Activated naive CD8-positive, alpha-beta T cell treated with anti-CD3 and anti-CD28 coated beads, Interleukin-2, amount 50 U/mL, for 16 hours (primary cell): ENCODE measurements around the gene TAGLN2.

Experiments
- DNase-seq: peaks from one replicate; pipeline ENCODE4 v3.0.0-alpha.2; 2020; ENCODE audit warnings: low read depth, low spot score

Gene TAGLN2

DNA sequence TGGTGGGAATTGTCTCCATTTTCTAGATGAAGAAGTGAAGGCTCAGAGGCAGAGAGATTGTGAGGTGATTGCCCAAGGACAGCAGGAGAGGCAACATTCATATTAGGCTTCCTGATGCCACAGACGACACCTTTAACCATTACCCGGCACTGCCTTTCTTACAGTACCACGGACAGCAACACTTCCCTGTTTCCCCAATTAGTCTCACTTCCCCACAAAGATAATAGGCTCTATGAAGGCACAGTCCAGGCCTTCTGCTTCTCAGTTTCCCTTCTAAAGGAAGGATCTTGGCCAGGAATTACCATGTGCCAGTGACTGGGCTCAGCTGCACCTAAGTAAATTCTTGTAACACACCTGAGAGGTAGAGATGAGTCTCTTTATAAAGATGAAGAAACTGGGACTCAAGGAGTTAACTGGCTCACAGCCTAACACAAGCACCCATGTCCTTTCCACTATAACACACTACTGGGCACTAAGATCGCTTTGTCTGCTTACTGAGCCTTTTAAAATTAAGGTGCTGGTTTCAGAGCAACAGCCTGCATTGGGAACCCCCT, 10.5 kb upstream of the TAGLN2 start:
- DNase-seq = no peak

DNA sequence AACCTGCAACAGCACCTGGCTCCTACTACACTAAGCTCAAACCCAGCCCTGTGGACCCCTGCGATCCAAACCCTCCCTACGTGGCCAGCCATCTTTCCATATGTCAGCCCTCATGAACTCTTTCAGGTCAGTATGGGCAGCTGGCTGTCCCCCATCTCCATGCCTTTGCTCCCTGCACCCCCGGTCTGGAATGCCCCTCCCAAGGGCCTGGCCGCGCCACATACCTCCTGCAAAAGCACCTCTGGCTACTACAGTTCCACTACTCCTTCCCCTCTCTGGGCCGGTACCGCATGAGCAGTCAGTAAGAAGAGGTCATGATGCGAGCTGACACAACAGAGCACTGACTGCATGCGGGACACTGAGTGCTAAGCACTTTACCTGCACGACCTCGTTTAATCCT, 10.0 kb upstream of the TAGLN2 start:
- no peak for DNase-seq

DNA sequence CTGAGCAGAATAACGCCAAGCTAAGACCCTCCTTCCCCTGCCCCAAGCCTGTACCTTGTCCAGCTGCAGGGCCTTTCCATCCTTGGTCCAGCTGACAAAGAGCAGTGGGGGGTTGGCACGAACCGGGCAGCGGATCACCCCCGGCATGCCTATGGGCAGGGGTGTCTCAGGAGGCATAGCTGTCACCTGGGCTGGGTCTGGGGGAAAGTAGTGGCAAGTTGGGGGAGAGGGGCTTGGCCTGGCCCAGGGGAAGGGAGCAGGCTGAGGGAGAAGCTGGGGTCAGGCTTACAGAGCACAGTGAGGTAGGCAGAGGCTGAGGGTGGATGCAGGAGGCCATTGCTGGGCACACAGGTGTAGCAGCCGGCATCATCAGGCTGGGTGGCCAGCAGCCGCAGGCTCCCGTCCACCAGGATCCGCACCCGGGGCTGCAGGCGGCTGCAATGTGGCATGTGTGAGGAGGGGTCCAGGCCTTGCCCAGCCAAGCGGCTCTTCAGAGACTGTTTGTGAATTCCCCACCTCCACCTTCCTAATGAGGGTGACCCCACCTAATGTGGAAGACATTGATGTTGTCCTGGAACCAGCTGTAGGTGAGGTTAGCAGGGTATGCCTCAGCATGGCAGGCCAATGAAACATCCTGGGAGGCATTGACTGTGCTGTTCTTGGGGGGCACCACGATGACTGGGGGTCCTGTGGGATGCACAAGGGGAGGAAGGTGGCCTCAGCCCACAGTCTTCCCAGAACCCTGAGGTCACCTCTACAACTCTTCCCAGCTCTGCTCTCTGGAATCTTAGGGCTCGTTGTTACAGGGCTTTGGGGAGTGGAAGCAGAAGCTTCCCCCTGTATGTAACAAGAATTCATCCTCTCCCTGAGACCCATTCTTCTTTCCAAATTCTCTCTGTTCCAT, 9.1 kb upstream of the TAGLN2 start:
- no peak for DNase-seq

DNA sequence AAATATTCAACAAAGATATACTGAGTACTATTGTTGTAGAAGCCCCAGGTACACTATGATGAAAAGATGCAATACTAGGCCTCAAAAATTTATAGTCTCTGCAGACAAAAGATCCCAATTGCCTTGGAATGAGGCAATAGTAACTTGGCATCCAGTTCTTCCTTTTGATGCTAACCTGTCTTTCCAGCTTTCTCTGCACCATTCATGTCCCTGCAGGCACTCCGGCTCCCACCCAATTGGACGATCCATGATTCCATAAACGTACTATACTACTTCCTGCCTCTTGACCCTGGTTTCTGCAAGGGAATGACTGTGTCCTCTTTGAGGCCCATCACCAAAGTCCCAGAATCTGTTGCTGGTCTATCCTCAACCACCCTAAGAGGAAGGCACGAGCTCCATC, 8.0 kb upstream of the TAGLN2 start:
- DNase-seq = no peak

DNA sequence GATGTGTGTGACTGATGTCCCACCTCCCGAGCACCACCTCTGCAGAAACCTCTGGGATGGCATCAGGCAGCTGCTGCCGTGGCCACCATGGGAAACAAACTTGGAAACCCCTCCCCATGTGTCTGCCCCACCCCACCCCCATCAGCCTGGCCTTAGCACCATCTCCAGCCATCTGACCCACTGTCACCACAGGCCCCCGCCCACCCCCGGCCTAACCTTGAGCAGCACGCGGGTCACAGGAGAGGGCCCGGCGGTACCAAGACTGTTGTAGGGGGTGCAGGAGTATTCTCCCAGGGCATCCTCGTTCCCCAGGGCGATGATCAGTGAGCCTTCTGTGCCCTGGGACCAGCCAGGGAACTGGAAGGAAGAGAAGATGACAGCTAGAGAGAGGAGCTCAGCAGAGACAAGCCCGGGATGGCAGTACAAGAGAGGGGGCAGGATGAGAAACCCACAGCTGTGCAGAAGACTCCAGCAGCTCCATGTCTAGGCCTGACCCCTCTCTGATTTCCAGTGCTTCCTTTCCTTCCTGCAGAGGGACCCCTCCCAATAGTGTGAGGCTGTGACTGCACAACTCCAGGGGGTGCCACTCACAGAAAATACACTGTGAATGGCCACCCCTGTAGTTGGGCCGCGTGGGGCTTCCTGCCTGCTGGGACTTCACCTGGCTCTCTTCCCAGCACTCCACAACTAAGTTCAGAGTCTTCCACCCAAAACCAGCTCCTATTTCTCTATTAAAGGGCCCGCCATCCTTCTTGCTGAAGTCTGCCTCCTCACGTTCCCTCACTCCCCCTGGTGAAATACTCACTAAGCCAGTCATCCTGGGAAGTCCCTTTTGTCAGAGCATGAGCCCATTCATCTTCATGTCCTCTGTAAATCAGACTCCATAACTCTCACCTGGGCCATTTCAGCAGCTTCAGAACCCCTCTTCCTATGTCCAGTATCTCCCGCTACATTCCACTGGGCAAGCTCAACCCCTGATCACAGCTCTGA, 7.3 kb upstream of the TAGLN2 start:
- no peak for DNase-seq

DNA sequence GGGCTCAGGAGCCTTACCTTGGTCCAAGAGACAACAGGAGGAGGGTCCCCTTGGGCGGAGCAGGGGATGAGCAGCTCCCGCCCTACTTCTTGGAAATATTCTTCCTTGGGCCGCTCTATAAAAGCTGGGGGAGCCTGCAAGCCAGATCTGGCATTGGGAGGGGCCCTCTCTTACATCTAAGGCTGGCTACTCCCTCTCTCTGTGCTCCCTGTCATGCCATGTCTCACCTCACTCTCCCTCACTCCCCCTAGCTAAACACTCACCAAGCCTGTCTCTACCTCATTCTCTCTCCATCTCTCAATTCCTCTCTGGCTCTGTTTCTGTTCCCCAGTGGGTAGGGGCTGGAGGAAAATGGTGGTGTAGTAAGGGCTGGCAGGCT, 6.5 kb upstream of the TAGLN2 start:
- no peak for DNase-seq

DNA sequence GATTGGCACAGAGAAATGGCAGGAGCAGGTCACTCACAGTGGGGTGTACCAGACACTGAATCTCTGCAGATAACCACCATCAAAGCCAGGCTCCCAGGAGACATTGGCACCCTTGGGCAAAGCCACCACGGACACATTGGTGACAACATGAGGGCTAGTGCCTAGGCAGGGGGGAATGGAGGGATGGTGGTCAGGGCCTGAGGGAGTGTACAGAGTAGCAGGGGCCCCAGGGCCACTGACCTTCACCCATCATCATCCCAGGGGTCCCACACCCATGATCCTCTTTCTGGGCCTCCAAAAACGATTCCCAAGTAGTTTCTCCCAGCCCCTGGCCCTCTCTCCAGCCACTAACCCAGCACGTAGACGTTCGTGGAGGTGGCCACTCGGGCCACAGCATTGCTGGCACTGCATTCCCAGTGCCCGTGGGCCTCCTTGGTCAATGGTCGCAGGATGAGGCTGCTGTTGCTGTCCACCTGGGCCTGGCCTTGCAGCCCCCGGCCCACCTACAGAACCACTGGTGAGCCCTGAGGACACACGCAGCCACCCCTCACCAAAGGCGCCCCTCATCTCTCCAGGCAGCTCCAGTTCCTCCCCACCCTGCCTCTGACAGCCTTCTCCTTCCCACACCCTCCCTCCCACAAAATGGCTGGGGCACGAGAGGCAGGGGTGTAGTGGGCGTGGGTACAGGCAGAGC, 5.9 kb upstream of the TAGLN2 start:
- no peak for DNase-seq

DNA sequence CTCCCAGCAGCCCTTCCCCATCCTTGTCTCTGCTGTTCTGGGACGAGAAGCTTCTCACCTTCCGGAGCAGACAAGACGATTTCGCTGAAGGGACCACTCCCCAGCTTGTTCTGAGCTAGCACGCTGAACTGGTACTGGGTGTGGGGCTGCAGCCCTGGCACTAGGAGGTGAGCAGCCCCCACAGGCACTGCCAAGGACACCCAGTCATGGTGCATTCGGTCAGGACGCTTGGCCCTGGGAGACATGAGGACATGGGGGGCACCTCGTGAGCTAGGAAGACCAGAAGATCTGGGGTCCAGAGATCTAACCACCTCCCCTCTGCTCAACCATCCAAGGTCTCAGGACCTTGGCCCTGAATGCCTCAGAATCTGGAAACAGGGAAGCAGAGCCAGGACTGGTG, 5.3 kb upstream of the TAGLN2 start:
- DNase-seq = no peak

DNA sequence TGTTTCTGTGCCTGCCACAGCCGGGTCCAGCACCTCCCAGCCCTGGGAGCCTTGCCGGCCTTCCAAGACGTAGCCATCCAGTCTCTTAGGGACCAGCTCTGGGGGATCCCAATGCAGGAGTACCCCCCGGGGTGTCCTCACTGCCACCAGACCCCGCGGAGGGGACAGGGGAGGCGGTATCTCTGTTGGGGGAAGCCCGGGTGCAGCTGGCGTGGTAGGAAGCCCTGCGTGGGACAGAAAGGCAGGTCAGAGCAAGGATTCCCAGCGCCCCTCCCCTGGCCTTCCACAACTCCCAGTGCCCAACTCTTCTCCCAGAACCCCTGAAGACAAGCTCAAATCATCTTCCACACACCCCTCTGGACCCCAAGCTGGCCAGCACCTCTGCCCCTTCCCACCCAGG, 4.9 kb upstream of the TAGLN2 start:
- DNase-seq = no peak

DNA sequence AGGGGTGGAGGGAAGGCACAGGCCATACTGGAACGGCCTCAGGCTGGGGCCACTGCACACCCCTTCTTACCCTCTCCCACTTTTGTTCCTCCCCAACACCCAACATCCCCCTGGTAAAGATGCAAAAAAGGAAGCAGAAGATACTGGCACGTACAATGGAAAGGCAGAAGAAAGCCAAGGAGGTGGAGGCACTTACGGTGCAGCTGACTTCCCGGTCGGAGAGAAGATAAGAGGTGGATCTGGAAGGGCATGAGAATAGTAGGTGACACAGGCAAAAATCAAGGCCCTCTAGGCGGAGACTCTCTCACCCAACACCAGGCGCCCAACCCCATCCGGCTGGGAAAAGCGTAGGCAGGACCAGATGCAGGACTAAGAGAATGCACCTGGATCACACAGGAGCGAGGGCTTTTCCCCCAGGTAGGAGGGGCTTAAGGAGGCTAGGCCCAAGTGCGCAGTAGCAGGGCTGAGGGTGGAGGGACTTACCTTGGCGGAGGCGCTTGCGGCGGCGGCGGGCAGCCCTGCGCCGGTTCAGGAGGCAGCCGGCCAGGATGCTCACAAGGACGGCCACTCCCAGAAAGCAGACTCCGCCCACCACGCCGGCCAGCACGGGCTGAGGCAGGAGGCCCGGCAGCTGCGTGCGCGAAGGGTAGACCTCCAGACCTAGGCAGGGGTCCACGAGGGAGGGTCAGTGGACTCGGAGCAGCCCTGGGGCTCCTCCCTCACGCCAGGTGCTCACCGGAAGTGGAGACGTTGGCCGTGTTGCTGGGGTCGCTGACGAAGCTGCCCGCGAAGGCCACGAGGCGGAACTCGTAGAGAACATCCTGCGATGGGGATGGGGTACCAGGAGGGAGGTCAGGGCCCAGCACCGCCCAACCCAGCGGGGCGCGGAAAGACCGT, 4.1 kb upstream of the TAGLN2 start:
- DNase-seq = no peak

DNA sequence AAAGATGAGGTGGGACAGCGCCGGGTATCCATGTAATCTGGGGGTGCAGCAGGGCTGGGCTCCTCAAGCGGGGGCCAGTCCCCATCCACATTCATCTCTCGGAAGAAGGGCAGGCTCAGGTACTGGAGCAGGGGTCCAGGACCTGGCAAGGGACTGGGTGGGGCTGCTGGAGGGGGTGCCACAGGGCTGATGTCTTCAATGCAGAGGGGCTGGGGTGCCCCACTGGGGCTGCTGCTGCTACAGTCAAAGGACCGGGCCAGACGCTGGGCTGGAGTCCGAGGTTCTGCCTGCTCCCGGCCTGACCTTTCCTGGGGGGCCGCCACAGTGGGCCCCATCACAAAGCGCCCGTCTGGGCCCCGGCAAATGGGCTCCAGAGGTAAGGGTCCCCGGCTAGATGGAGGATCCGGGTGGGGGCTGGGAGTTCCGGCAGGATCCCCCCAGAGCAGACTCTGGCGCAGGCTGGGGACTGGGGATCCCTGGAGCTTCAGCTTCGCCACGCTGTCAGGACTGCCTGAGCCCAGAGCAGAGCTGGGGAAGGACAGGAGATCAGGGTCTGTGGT, 3.3 kb upstream of the TAGLN2 start:
- DNase-seq = no peak

DNA sequence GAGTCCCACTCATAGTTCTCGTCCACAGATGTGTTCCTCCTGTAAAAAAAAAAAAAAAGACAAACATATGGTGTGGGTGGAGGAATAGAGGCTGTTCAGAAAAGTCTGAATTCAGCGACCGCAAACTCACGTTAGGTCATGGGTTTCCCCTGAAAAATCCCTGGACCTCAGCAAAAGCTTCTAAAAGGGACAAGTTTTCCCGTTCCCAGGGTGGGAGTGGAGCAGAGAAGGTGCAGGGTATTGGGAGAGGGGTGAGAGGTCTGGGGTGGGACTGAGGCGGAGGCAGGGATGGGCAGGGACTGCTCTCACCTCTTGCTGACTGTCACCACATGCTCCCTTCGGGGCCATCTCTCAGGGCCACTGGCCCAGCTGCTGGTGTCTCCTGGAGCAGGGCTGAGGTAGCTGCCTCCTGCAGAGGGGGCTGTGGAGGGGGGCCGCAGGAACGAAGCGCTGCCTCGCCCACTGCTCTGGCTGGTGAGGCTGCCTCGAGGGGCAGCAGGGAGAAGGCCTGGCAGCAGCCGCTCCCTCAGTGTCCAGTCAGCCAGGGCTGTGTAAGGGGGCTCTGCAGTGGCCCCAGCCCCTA, 2.6 kb upstream of the TAGLN2 start:
- no peak for DNase-seq

DNA sequence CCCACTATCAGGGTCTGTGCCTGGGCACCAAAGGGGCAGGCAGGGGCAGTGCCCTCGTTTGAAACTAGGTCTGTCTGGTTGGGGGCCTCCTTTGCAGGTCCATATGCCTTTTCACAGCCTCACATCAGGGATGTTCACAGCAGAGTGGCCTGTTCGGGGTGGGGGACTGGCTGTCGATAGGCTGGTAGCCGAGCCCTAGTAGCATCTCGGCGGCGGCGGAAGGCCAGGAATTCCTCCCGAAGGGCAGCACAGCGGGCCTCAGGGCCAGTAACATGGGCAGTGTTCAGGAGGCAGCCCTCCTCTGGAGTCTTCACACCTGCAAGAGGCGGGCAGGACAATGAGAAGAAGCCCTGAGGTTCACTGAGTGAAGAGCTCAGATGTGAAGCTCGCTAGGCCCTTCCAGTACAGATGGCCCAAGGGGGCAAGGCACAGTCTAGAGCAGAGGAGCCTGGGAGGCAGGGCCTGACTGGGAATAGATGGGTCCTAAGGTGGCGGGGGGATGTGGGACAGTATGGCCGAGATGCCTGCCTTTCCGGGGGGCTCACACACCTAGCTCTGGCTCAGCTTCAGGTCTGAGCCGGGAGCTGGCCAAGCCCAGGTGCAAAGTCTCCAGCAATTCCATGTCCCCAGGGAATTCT, 2.0 kb upstream of the TAGLN2 start:
- no peak for DNase-seq

DNA sequence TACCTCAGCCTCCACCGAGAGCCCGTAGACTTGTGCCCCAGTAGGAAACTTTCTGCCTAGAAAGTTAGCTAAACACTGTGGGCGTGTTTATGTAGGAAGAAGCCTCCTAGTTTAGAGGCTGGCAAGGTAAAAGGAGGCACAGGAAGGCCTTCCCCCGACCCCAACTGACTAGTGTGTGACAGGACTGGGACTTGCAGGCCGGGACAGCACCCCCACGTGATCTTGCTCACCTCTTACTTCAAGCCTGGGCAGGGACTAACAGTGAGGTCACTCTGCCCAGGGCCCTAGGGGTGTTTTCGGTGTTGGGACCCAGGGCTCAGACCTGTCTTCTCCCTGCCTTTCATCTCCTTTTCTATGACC, 392 bp upstream of the TAGLN2 start:
- no peak for DNase-seq

DNA sequence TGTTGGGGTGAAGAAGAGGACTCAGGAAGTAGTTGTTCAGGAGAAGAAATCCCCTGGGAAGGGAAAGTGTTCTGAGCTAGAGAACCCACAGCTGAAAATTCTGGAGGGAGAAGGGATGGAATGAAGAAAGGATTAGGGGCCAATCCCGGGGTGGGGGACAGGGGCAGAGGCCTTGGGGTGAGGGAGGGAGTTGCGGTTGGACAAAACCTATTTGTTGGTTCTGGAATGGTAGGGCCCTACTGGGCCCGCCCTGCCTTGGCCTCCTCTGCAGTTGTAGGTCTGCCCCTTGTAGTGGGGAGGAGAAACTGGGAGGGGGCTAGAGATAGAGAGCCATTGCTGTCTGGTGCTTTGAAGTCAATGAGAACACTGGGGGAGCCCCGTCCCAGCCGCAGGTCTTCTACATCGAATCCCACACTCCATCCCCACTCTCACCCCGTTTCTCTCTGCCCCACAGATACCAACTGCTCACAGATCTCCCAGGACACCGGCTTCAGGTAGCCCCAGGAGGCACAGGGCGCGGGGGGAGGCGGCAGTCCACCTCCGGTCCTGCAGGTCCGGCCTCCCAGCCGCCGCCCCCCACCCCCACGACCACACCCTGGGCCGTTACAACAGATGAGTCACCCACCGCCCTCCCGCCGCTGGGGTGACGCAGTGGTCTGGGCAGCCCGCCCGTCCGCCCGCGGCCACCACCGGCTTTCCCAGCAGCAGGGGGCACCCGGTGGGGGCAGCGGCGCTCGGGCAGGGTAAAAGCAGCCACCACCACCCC, 1.1 kb downstream of the TAGLN2 start:
- DNase-seq = peak; percentile 12

DNA sequence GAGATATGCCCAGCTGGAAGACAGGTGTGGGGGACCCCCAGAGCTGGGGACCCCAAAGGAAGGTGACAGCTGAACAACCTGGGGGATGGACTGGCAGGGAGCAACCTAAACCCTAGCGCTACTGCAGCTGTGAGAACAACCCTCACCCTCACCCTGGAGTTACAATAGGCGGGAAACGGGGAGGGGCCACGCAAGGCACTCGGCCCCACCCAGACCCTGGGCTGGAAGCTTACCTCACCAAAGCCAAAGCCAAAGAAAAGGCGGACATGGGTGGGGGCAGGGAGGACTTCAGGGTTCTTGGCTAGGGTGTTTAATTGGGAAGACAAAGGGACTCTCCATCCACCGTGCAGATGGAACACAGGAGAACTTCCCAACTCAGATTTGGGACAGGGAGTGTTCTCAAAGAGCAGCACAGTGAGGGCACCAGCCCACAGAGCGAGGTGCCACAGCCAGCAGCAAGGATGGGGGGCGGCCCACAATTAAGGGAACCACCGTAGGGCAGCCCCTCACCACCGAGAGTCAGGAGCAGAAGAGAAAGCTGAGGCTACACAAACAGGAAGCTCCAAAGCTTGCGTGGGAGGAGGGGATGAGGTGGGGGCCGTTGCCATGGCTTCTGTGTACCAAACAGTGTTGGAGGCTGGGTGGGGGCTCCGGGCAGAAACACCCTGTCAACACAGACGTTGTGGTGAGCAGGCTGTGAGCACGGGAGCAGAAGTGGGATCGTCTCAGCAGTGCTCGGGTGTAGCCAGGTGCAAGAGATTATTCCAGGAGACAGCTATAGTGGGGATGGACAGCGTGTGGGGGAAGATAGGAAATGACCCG, 1.9 kb downstream of the TAGLN2 start:
- DNase-seq = peak; percentile 54

DNA sequence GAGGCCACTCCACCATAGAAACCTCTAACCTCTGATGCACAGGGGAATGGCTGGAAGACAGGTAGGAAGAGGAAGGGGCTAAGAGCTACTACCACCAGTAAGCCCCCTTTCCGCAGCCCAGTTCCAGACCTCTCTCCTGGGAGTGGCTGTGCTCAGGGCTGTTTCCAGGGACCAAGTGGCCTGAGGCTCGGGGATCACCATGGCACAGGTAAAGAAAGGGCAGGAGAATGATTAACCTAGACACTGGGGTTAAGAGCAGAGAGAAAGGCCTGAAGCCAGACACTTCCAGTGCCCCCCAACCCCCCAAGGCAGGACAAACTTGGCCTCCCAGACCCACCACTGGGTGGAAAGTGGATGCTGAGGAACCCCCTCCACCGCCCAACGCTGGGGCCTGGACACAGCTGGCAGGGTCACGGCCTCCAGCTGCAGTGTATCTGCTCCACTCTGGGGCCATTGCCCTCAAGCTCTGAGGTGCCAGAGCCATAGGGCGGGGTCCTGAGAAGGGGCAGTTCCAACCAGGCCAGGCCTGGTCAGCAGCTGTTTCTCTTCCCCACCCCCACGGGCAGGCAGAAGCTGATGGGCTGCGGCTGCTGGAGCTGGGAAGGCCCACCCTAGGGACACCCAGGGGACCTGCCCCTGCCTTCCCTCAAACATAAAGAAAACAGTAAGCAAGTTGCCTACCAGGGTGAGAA, 2.6 kb downstream of the TAGLN2 start:
- DNase-seq = no peak
